ENCODE results near the gene KMT5C.

Gene KMT5C

GRCh38 chr19:55348317-55349034 is 8.8 kb downstream of the KMT5C start:
- no peak for DNase-seq

DNA sequence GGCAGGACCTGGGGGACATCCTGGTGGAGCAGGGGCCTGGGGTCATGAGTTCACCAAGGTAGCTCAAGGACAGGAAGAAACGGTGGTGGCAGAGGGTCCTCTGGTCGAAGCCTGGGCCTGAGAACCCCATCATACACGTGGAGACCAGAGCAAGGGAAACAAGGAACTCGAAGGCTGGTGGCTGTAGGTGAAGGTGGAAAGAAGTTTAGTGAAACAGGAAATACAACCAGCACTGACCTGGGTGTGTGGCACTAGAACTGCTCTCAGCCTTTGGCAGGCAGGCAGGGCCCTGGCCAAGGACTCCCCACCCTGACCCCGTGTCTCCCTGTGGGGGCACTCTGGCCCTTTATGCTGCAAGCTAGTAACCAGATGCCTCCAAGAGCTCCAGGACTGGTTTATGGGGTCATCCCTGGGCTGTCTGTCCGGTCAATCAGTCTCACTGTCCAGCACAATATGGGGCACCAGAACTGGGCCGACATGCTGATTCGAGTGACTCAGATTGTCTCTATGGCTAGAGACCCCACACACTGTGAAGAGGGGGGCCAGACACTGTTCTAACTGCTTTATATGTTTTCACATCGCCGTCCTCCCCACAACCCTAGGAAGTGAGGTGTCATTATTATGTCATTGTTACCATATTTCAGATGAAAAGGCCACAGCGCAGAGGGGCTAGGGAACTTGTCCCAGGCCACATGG is 11.1 kb downstream of the KMT5C start:
- DNase-seq = no peak

DNA sequence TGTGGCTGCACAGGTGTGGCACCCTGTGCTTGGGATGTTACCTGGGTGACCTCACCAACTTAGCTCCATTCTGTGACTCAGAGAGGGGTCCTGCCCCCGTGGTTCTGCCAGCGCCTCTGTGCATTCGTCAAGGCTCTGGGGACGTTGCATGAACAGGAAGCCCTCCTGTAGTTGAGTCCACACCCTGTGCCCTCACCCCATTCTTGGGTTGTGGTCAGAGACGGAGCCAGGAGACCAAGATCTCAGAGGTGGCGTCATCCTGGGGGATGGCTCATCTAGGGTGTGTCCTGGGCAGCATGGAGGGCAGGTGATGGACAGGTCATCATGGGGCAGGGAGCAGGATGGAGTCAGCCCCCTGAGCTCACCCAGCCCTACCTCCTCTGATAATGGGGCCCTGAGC is 12.4 kb downstream of the KMT5C start:
- DNase-seq = no peak

- no peak for DNase-seq
Observed at GRCh38 chr19:55352549-55353145, 13.0 kb downstream of the KMT5C start.

DNA sequence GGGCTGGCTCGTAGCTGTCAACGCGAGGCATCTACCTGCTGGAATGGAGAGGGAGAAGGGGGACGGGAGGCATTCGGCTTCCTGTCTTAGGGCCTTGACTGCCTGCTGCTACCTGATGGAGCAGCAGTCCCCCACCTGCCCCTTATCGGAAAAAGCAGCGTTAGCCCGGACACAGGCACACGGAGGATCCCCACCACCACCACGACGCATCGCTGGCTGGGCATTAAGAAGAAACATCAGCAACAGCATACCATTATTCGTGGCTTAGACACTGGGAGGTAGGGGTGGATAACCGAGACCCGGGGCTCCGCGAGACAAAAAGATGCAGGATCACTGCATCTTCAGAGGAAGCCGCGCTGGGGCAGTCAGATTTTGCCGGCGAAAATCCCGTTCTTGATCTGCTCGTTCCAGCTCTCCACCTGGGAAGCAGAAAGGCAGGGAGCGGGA is 13.7 kb downstream of the KMT5C start:
- no peak for DNase-seq

GRCh38 chr19:55353803-55354697 is 14.4 kb downstream of the KMT5C start:
- DNase-seq = peak in 1 of 2 experiments; percentile 38

DNA sequence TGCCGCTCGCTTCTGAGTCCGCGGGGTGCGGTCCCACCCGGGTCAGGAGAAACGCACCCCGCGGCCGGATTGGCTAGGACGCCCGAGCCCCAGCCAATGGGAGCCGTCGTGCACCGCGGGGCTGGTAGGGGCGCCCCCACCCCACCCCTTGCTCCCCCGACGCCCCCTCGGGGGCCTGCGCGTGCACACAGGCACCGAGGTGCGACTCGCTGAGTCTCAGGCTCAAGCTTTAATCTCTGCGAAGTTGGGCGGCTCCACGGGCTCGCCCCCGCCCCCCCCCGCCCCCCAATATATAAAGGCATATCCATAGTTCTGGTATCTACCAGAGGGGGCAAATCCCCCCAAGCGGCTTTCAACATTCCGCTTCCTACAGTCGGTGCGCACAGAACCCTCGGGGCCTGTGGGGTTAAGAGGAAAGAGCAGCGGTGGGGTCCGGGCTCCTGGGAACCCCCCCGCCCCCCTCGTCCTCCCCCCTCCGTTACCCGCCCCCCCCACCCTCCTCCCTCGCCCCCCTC is 15.1 kb downstream of the KMT5C start, which contains the start of gene COX6B2:
Gene COX6B2, minus strand, starts transcription at position 22 of the 515 bp plus-strand sequence. CDS start 198 bp downstream, outside the sequence.
- DNase-seq = no peak

- DNase-seq = no peak
Observed at GRCh38 chr19:55355213-55355821, 15.6 kb downstream of the KMT5C start.

- DNase-seq = no peak
Observed at GRCh38 chr19:55358493-55358892, 18.8 kb downstream of the KMT5C start.

DNA sequence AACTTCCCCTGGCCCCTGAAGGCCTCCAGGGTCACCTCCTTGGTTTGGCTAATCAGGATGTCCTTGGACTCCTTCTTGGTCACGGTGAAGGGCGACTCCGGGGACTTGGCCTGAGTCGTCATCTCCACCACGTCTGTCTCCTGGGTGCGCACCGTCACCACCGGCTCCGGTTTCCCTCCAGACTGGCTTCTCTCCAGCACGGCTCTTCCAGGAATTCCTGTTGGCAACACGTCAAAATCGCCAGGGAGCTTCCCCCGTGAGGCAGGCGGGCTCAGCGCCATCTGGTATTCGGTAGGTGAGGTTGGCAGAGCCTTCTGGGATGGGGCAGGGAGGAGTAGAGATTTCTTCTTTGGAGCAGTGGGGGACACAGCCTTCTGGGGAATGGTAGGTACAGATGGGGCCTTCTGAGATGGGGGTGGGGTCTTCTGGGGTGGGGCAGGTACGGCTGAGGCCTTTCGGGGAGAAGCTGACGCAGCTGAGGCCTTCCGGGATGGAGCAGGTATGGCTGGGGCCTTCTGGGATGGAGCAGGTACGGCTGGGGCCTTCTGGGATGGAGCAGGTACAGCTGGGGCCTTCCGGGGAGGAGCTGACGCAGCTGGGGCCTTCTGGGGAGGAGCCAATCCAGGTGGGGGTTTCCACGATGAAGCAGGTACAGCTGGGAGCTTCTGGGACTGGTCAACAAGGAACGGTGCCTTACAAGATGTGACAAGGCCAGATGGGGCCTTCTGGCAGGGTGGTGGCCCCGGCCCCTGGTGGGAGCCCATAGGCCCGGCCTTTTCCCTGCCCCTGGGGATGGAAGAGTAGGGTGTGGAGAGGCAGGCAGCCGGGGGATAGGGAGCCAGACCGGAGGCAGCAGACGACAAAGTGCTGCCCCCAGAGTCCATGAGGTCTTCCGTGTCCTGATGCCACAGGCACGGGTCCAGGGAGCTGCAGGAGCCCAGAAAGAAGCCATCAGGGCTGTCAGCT is 19.6 kb downstream of the KMT5C start:
- peak; percentile 34 to 52 for DNase-seq

- DNase-seq = no peak
Observed at GRCh38 chr19:55360902-55361301, 21.2 kb downstream of the KMT5C start.

GRCh38 chr19:55362174-55362989 is 22.7 kb downstream of the KMT5C start:
- DNase-seq = no peak

- DNase-seq = no peak
Observed at GRCh38 chr19:55362990-55363716, 23.5 kb downstream of the KMT5C start, which contains the start of gene GARIN5B. Gene GARIN5B (minus strand): TSS chr19:55363260. CDS start chr19:55363066, 194 bp downstream.

GRCh38 chr19:55365245-55365644 is 25.6 kb downstream of the KMT5C start:
- no peak for DNase-seq

DNA sequence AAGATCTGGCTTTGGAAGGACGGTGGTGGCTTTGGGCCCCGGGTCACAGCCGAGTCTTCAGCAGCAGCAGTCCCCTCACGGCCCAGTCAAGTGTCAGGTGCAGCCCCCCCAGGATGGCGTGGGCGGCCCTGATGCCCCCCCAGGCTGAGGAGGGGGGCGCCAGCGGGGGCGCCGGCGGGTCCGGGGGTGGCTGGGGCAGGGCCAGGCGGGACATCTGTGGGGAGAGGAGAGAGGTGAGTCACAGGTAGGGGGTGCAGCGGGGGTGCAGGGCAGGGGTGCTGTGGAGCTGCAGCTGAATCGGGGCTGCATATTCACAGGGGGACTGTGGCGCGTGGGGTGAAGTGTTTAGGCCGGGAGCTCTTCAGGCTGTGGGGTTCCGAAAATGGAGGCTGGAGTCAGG is 26.3 kb downstream of the KMT5C start:
- DNase-seq = no peak

GRCh38 chr19:55366790-55367189 is 27.1 kb downstream of the KMT5C start:
- no peak for DNase-seq

DNA sequence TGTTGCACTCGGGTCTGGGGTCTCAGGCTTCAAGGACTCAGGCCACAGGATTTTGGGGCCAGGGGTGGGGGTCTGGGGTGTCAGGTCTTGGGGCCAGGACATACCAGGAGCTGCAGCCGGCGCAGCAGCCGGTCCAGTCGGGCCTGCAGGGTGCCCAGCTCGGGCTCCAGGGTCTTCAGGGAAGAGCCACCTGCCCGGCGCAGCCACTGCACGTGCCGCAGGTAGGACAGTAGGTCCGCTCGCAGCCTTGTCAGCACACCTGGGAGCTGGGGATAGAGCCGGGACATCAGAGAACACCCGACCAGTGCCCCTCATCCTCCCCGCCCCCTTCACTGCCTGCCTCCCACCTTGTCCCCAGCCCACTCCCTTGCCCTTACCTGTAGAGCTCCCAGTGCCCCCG is 28.4 kb downstream of the KMT5C start:
- no peak for DNase-seq

- DNase-seq = no peak
Observed at GRCh38 chr19:55368701-55369563, 29.3 kb downstream of the KMT5C start.
